ENCODE measurements around the gene RNU5D-1.

RNU5D-1 gene

GRCh38 chr1:44730741-44731512 is at the start of gene RNU5D-1:
Gene RNU5D-1, minus strand, starts transcription at chr1:44731170.
- Mint-ChIP-seq H3K4me3 (peak within 1 kb of the TSS; percentile 56), H3K4me1 (peaks cover 28% of the 10 kb centered on the region), H3K9me3 (no peaks in the 10 kb centered on the region), H3K36me3 (ENCODE audit: low read depth) (no peaks in the 10 kb centered on the region), H3K27ac (peak within 1 kb of the TSS; percentile 100), H3K27me3 (ENCODE audit: low read depth, poor library complexity) (no peaks in the 10 kb centered on the region)
- peak; percentile 94 for DNase-seq
- peak; percentile 82 for TF ChIP-seq CTCF (IDR thresholded peaks at IDR 0.05)

- no peak for DNase-seq
- peaks cover 50% of the 10 kb centered on the region for H3K4me1 Mint-ChIP-seq
- H3K36me3 Mint-ChIP-seq (ENCODE audit: low read depth), result peaks cover 60% of the 10 kb centered on the region
- peaks cover 14% of the 10 kb centered on the region for H3K27me3 Mint-ChIP-seq (ENCODE audit: low read depth, poor library complexity)
- H3K27ac Mint-ChIP-seq, result peak overlapping the region; percentile 98
- H3K9me3 Mint-ChIP-seq, result no peaks in the 10 kb centered on the region
- TF ChIP-seq CTCF (IDR thresholded peaks at IDR 0.05), result no peak
- H3K4me3 Mint-ChIP-seq, result no peak overlapping the region
These were observed 49.7 kb upstream of the RNU5D-1 start for GRCh38 chr1:44780583-44781121.

- Mint-ChIP-seq H3K36me3 (ENCODE audit: low read depth) (peaks cover 60% of the 10 kb centered on the region), H3K27me3 (ENCODE audit: low read depth, poor library complexity) (peaks cover 9% of the 10 kb centered on the region), H3K4me3 (no peak overlapping the region), H3K27ac (peak overlapping the region; percentile 90), H3K9me3 (no peaks in the 10 kb centered on the region), H3K4me1 (peaks cover 48% of the 10 kb centered on the region)
- DNase-seq, result no peak
- no peak for TF ChIP-seq CTCF (IDR thresholded peaks at IDR 0.05)
These were observed 48.0 kb upstream of the RNU5D-1 start for GRCh38 chr1:44778705-44779576.

- Mint-ChIP-seq H3K27ac (peak overlapping the region; percentile 90), H3K4me1 (peaks cover 44% of the 10 kb centered on the region), H3K9me3 (no peaks in the 10 kb centered on the region)
These were observed 47.1 kb upstream of the RNU5D-1 start for GRCh38 chr1:44777969-44778635.

GRCh38 chr1:44777547-44777946 is 46.6 kb upstream of the RNU5D-1 start:
- peak overlapping the region; percentile 89 for H3K4me3 Mint-ChIP-seq
- no peaks in the 10 kb centered on the region for H3K9me3 Mint-ChIP-seq
- peaks cover 56% of the 10 kb centered on the region for H3K36me3 Mint-ChIP-seq (ENCODE audit: low read depth)
- H3K27me3 Mint-ChIP-seq (ENCODE audit: low read depth, poor library complexity), result peaks cover 10% of the 10 kb centered on the region
- peak overlapping the region; percentile 90 for H3K27ac Mint-ChIP-seq
- peaks cover 47% of the 10 kb centered on the region for H3K4me1 Mint-ChIP-seq
- DNase-seq, result no peak
- TF ChIP-seq CTCF (IDR thresholded peaks at IDR 0.05), result no peak

More at GRCh38 chr1:44777969-44778635, 47.1 kb upstream of the RNU5D-1 start:
- DNase-seq, result no peak
- H3K4me3 Mint-ChIP-seq, result peak overlapping the region; percentile 89
- peaks cover 56% of the 10 kb centered on the region for H3K36me3 Mint-ChIP-seq (ENCODE audit: low read depth)
- TF ChIP-seq CTCF (IDR thresholded peaks at IDR 0.05), result no peak
- peaks cover 10% of the 10 kb centered on the region for H3K27me3 Mint-ChIP-seq (ENCODE audit: low read depth, poor library complexity)

Data from nephron progenitor cell (in vitro differentiated cells).